NCI-H2081 (cell line): ENCODE results near the gene SLC16A9.

Experiments
- DNase-seq, 2 experiments: peaks; one replicate each; lab custom pipeline; 2025; lab: John Stamatoyannopoulos, UW

The SLC16A9 gene

GRCh38 chr10:59718257-59718656, 8.6 kb upstream of the SLC16A9 start:
- no peak for DNase-seq

- no peak for DNase-seq
Measured at GRCh38 chr10:59713196-59713821, 3.7 kb upstream of the SLC16A9 start.

- DNase-seq, result no peak
Measured at GRCh38 chr10:59711871-59712494, 2.3 kb upstream of the SLC16A9 start.

- peak; percentile 32 to 35 for DNase-seq
Measured at GRCh38 chr10:59708816-59709394, 745 bp downstream of the SLC16A9 start.

GRCh38 chr10:59706851-59707797, 2.5 kb downstream of the SLC16A9 start:
- DNase-seq, result no peak

- no peak for DNase-seq
Measured at GRCh38 chr10:59705931-59706330, 3.7 kb downstream of the SLC16A9 start.

GRCh38 chr10:59704630-59705029, 5.0 kb downstream of the SLC16A9 start:
- no peak for DNase-seq

- no peak for DNase-seq
Measured at GRCh38 chr10:59702347-59702746, 7.3 kb downstream of the SLC16A9 start.

GRCh38 chr10:59700709-59701108, 8.9 kb downstream of the SLC16A9 start:
- DNase-seq, result no peak

- no peak for DNase-seq
Measured at GRCh38 chr10:59698326-59698725, 11.3 kb downstream of the SLC16A9 start.

- no peak for DNase-seq
Measured at GRCh38 chr10:59695637-59696036, 14.0 kb downstream of the SLC16A9 start.

GRCh38 chr10:59694936-59695335, 14.7 kb downstream of the SLC16A9 start:
- no peak for DNase-seq

GRCh38 chr10:59692113-59692512, 17.5 kb downstream of the SLC16A9 start:
- DNase-seq, result no peak

GRCh38 chr10:59688921-59689351, 20.7 kb downstream of the SLC16A9 start:
- no peak for DNase-seq

GRCh38 chr10:59687657-59688056, 22.0 kb downstream of the SLC16A9 start:
- no peak for DNase-seq

- no peak for DNase-seq
Measured at GRCh38 chr10:59684006-59684405, 25.6 kb downstream of the SLC16A9 start.

GRCh38 chr10:59682986-59683937, 26.4 kb downstream of the SLC16A9 start:
- DNase-seq, result no peak

GRCh38 chr10:59680199-59680598, 29.5 kb downstream of the SLC16A9 start:
- no peak for DNase-seq

- no peak for DNase-seq
Measured at GRCh38 chr10:59678884-59679301, 30.8 kb downstream of the SLC16A9 start.

GRCh38 chr10:59677253-59677831, 32.3 kb downstream of the SLC16A9 start:
- no peak for DNase-seq

GRCh38 chr10:59675812-59676211, 33.8 kb downstream of the SLC16A9 start:
- no peak for DNase-seq
